NCI-H526 treated with DMSO at 0.1 percent for 48 hours (cell line): Measurements from ENCODE around the gene FARP1.

ENCODE experiments used
- DNase-seq: peaks from one replicate; lab custom pipeline; 2025; lab: John Stamatoyannopoulos, UW

Gene FARP1

GRCh38 chr13:98280176-98280510 lies 137.2 kb downstream of the FARP1 start:
- peak; percentile 42 for DNase-seq

GRCh38 chr13:98284679-98285078 lies 141.8 kb downstream of the FARP1 start:
- no peak for DNase-seq

GRCh38 chr13:98285317-98285716 lies 142.4 kb downstream of the FARP1 start:
- DNase-seq = peak; percentile 95

- peak; percentile 38 for DNase-seq
Measured at GRCh38 chr13:98285852-98286594, 143.1 kb downstream of the FARP1 start.

DNA sequence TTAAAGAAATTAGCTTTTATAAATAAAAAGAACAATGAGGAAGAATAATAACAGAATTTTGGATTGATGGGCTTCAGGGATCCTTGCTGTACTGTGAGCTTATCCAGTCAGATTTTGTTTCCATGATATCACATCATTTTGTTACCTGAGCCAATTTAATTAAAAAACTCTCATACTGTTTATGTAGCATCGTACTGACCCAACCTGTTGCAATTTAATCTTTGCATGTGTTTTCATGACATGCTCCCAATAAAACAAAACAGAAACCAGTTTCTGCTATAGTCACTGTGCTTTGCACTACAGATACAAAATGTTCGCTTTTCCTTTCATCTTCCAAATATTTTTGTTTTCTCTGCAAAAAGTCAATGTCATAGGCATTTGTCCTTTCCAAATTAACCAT lies 143.9 kb downstream of the FARP1 start:
- DNase-seq = no peak

- no peak for DNase-seq
Measured at GRCh38 chr13:98288211-98288610, 145.3 kb downstream of the FARP1 start.

DNA sequence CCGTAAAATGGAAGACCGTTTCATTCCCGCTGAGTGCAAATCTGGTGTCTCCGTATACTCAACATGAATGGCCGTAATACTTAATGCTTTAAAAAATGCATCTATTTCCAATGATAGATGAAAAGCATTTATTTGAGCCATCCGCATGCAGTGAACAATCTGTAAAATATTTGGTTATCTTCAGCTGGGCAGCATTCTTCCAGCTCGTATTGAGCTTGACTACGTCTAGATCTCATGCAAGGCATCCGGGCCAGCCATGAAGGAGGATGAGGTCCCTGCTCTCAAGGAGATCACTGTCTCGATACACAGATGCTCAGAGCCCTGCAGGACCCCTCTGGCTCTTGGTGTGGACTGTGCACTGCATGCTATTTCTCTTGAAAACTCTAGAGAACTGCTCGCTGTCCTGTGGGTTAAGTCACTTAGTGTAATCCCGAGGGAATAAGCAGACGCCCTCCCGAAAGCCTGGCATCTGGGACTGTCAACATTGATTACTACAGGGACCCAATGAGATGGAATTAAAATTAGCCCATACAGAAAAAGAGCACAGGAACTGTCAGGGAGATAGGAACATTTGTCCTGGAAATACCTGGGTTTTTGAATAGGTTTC lies 146.5 kb downstream of the FARP1 start:
- no peak for DNase-seq

DNA sequence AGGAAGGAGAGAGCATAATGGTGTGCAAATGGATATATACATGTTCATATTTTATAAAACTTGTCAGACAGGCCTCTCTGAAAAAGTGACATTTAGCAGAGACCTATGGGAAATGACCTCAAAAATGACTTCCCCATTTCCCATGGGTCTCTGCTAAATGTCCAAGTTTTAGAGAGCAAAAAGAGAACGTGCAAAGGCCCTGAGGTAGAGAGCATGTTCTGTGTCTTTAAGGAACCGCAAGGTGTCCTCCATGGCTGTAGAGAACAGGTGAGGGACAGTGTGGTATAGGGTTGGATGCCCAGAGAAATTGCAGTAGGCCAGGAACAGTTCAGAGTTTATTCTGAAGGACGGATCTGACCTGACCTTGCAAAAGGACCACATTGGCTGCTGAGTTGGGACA lies 147.4 kb downstream of the FARP1 start:
- DNase-seq = no peak

GRCh38 chr13:98291658-98292057 lies 148.8 kb downstream of the FARP1 start:
- DNase-seq = no peak

DNA sequence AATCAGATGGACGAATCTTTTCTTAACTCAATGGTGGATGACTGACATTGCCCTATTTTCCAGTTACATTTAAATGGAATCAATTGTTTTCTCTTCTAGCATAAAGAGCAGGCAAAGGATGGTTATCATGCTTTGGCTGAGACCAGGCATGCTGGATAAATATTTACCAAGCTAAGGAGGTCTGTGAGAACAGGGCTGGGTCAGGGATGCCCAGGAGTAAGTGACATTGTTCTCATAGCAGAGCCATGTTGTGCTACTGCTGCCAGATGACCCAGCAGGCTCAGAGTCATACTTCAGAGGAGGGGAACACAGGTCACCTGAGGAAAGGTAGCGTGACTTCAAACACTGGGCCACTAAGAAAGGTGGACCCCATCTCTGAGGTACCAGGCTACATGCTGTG lies 150.2 kb downstream of the FARP1 start:
- no peak for DNase-seq

DNA sequence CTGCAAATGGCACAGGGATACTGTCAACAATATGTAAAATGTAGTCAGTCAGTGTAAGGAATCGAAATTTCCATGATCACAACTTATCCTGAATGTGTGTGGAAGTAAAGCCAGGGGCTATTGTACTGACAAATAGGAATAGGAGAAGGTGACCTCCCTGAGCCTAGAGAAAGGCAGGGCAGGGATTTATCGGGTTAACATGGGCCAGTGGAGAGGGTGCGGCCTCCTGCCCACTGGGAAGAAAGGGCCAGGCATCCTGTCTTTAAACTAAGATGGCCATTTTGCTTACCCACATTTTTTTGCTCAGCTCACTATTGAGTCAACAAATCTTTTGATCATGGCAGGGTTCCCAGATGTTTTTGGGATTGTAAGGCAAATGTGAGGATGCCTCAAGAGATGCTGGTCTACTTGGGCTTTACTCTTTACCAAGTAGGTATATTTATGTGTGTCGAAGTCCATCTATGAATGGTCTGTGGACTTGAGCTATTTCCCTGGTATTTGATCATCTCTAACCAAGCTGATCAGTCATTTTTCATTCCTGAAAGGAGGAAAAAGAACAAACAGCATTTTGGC lies 150.8 kb downstream of the FARP1 start:
- DNase-seq = no peak

- DNase-seq = no peak
Measured at GRCh38 chr13:98295371-98295770, 152.5 kb downstream of the FARP1 start.

DNA sequence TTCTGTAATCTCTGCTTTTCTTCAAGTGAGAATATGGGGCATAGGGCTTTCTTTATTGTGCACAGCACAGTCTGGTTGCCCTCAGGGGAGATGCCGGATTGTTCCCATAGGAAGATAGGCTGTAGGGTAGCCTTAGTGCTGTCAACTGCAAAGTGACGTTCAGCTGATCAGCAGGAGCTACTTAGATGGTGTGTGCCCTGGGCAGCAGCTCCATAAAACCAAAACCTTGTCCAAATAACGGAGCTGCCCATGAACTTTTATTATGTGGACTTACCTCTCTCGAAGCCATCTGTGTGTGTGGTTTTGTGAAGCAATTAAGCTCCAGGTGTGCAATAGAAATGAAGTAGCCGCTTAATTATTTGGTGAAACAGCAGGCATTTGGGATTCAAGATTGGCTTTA lies 154.2 kb downstream of the FARP1 start:
- DNase-seq = no peak

DNA sequence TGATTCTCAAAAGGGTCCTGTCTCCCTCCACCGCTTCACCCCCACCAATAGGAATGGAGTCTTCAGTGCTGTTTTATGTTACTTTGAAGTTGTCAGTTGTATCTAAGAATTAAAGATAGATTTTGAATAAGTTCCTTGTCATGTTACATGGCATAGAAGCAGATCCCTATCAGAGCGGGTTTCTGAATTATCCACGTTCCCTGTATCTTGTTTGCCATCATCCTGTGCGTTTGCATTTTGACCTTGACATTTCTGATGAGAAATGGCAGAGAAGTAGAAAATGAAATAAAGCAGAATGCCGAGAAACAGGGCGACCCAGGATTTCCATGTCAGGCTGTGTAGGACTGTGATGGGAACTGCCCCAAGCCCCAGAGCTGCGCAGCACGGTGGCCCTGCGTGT lies 154.9 kb downstream of the FARP1 start:
- no peak for DNase-seq

DNA sequence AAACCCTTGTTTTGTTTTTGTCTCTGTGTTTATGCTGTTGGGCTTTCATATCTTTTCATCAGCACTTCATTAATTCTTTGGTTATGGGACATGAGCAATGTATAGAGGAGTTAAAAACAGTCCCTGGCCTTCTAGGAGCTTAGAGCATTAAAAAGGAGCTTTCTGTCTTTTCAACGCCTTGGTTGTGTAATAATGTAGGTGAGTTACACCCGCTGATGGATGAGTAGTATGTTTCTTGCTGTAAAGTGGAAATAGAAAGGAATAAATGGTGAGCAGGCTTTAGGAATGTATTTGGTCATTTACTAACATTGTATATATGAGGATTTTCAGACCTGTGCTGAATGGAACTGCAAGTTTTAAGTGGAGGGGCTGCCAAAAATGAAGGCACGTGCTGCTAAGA lies 155.7 kb downstream of the FARP1 start:
- DNase-seq = no peak

- no peak for DNase-seq
Measured at GRCh38 chr13:98299235-98299965, 156.5 kb downstream of the FARP1 start.

DNA sequence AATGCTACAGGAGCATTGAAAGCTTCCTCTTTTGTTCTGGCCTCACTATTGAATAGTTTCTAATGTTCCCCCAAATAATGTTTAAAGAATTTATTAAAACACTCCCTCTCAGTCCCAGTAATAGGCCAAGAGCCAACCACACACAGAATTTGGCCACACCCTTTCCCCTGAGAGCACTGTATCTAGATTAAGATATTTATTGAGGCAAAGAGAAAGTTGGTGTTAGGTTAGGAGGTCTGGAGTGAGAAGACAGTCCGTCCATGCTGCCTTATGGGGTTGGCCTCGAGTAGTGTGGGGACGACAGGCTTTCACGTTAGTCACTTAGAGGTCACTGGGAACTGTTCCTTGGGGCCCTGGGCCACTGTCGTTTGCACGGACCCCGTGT lies 157.1 kb downstream of the FARP1 start:
- no peak for DNase-seq

GRCh38 chr13:98300956-98301641 lies 158.2 kb downstream of the FARP1 start:
- peak; percentile 88 for DNase-seq

DNA sequence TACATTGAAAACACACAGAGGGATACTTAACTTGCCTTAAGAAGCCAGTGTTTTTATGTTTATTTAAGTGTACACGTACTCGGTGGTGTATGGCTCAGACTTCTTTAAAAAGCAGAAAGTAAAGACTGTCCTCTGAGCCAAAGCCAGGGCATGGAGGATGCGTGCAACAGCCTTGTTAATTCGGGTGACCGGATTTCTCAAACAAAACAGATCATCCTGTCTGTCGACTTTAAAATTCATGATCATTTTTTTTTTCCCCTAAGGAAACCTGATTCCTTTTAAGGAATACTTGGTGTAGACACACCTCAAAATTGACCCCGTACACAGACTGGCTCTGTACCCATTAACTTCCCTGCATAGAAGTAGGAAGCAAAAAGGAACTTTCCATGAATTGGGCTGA lies 158.8 kb downstream of the FARP1 start:
- DNase-seq = no peak

GRCh38 chr13:98303858-98304257 lies 161.0 kb downstream of the FARP1 start:
- DNase-seq = no peak

DNA sequence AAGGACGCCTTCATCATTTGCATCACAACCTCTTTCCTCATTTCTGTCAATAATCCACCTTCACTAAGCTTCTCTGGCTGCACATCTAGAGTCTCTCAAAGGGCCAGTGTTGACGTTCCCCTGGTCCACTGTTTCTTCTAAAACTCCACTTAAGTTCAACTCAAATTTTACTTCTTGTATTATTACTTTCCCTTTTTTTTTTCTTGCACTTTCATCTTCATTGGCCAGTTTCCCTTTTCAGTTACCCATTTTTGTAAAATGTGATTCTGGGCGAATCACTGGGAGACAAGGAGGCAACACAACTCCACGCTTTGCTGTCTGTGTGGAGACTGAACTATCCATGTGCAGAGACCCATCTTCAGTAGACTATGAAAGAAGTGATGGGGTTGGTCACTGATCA lies 162.8 kb downstream of the FARP1 start:
- no peak for DNase-seq

DNA sequence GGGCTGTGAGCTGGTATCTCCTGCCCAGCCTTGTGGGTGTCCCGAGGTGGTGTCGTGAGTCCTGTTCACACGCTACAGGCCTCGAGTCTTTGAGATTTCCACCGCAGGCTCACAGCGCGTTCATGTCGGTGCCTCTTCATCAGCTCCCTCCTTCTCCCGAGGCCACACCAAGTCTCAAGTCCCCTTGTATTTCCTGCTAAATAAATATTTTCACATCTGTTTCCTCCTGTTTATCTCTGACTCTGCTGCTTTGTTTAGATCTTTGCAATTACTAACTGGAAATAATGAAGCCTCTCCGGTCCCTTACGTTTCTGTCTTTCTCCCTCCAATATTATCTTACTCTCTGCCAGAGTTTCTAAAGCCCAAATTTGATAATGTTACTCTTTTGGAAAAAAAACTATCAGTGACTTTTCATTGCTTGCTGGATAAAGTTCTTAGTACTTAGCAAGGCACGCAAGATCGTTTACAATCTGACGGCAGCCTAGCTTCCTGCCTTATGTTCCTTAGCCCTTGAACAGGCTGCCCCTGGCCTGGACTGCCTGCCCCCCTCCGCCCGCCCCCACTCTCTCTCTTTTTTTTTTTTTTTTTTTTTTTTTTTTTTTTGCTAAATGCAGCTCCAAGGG lies 164.7 kb downstream of the FARP1 start:
- no peak for DNase-seq
